ENCODE measurements around the gene MAP3K4.

Gene MAP3K4

GRCh38 chr6:161130967-161131766 lies 139.6 kb downstream of the MAP3K4 start:
- no peak overlapping the region for H3K27ac ChIP-seq
- no peak for TF ChIP-seq ZFX (IDR thresholded peaks at IDR 0.05)
- no peak for TF ChIP-seq CTCF (conservative IDR thresholded peaks at IDR 0.05)

- H3K27ac ChIP-seq, result no peak overlapping the region
- TF ChIP-seq ZFX (IDR thresholded peaks at IDR 0.05) (no peak), CTCF (conservative IDR thresholded peaks at IDR 0.05) (no peak)
These were observed 140.8 kb downstream of the MAP3K4 start for GRCh38 chr6:161132384-161132783.

- H3K27ac ChIP-seq, result no peak overlapping the region
- TF ChIP-seq CTCF (conservative IDR thresholded peaks at IDR 0.05), result no peak
- TF ChIP-seq ZFX (IDR thresholded peaks at IDR 0.05), result no peak
These were observed 142.4 kb downstream of the MAP3K4 start for GRCh38 chr6:161133963-161134362.

- no peak for TF ChIP-seq CTCF (conservative IDR thresholded peaks at IDR 0.05)
- no peak for TF ChIP-seq ZFX (IDR thresholded peaks at IDR 0.05)
- H3K27ac ChIP-seq, result no peak overlapping the region
These were observed 143.2 kb downstream of the MAP3K4 start for GRCh38 chr6:161134550-161135298.

GRCh38 chr6:161135695-161136591 lies 144.4 kb downstream of the MAP3K4 start:
- no peak overlapping the region for H3K27ac ChIP-seq
- no peak for TF ChIP-seq ZFX (IDR thresholded peaks at IDR 0.05)
- no peak for TF ChIP-seq CTCF (conservative IDR thresholded peaks at IDR 0.05)

- TF ChIP-seq ZFX (IDR thresholded peaks at IDR 0.05) (no peak), CTCF (conservative IDR thresholded peaks at IDR 0.05) (no peak)
These were observed 145.1 kb downstream of the MAP3K4 start for GRCh38 chr6:161136655-161137054.

More at GRCh38 chr6:161136655-161137054, 145.1 kb downstream of the MAP3K4 start:
- H3K27ac ChIP-seq, result no peak overlapping the region
